Nucleus accumbens (tissue), 56 donors: ENCODE data around the gene SMARCA1.

Source experiments
- DNase-seq, 56 donors: peaks; one replicate each; lab custom pipeline; 2025; lab: John Stamatoyannopoulos, UW

The SMARCA1 gene

DNA sequence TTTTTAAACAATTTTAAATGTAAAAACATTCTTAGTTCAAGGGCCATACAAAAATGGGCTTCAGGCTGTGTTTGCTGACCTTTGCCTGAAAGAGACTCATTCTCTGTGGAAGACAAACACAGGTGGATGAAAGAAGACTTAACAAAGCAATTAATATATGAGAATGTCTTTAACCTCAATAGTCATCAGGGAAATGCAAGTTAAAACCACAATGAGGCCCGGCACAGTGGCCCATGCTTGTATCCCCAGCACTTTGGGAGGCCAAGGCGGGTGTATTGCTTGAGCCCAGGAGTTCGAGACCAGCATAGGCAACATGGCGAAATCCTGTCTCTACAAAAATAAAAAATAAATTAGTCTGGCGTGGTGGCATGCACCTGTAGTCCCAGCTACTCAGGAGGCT is 7.1 kb upstream of the SMARCA1 start:
- no peak for DNase-seq

DNA sequence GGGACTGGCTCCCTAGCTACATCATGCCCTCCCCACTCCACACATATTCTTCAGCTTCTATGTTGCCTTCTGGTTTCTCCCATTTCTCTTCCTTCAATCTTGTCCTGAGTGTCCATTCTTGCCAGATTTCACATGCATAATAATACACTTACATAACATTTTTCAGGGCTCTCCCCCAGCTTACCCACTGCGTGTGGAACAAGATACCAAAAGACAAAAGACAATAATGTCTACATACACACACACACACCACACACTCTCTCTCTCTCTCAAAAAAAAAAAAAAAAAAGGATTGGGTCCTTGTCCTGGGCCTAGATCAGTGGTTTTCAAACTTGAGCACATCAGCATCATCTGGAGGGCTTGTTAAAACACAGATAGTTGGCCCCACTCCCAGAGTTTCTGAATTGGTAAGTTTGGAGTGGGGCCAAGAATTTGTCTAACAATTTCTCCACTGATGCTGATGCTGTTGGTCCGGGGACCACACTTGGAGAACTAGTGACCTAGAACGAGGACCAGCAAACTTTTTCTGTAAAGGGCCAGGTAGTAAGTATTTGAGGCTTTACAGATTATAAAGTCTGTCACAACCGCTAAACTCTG is 6.5 kb upstream of the SMARCA1 start:
- DNase-seq = no peak

DNA sequence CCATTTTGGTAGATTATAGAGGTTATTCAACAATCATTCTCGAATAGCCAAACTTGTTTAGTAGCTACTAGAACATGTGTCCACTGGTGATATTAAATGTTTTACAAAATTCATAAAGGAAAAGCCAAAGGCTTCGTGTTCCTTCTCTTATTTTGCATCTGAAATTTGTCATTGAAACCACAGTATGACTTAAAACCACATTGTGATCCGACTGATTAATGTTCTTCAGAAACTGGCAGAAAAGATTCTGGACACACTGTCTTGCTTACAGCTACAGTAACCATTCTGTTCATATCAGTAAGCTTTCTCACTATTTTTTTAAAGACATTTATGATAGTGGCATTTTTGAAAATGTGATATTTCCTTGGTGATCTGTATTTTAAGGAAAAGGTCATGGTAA is 2.6 kb upstream of the SMARCA1 start:
- no peak for DNase-seq

DNA sequence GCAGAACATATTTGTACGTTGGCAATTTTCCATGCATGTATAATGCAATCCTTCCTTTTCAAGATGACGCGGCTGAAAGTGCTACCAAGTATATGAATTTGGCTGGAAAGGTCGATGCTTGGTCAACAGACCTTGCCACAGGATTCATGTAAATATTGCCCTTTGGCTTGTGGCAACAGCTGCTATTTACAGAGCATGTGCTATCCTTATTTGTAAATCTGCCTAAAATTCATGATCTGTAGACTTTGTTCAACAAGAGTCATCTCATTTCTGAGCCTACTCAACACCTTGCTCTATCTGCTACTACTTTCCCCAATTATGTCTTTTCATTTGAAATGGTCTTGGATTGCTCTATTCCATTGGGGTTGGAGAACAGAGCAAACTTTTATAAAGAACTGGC is 1.9 kb upstream of the SMARCA1 start:
- no peak for DNase-seq

DNA sequence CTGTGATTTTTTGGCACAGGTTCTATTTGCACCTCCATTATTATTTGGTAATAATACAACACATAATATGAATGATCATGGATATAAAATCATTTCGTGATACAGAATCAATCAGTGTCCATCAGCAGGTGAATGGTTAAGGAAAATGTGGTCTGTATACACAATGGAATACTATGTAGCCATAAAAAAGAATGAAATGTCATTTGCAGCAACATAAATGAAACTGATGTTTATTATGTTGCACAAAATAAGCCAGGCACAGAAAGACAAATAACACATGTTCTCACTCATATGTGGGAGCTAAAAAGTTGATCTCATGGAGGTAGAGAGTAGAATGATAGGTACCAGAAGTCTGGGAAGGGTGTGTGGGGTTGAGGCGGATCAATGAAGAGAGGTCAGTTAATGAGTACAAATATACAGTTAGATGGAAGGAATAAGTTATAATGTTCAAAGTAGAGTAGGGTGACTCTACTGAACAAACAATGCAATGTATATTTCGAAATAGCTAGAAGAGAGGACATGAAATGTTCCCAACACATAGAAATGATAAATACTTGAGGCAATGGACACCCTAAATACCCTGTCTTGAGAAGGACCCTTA is 1.1 kb upstream of the SMARCA1 start:
- no peak for DNase-seq

DNA sequence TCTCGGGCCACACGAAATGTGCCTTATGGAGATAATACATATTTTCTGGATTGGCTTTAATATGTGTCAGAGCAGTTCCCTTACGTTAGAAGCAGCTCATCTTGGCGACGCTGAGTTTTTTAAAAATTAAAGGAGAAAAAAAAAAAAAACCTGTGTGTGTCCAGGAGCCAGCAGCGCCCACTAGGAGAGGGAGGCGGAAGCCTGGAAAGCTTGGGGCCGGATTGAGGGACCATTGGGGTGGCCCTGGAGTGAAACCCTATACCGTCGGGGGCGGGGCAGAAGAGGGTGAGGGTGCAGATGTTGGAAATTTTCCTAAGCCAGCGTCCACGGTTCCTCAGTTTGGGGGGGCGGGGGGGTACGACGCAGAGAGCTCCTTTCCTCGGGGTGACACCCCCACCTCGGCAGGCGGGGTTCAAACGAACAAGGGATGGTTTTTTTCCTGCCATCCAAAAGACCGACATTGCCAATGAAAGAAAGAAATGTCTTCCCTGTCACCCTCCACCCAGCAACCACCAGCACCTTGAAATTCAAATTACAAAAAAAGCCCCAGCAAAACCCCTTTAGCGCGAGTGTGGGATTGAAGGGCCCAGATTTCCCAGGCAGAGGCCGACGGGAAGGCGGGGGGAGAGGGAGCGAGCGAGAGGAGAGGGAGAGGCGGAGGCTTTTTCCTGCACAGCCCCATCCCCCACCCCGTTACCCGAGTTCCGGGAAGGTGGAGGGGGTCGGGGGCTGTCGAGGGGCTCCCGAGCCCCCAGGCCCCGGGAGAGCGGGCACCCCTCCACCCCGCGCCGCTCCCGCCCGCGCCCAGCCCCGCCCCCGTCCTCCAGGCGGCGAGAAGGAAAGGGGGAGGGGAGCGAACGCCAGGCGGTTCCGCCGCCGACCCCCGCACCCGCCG is 859 bp downstream of the SMARCA1 start:
- peak in 50 of 56 donors; percentile 1 to 76 (median 28) for DNase-seq

DNA sequence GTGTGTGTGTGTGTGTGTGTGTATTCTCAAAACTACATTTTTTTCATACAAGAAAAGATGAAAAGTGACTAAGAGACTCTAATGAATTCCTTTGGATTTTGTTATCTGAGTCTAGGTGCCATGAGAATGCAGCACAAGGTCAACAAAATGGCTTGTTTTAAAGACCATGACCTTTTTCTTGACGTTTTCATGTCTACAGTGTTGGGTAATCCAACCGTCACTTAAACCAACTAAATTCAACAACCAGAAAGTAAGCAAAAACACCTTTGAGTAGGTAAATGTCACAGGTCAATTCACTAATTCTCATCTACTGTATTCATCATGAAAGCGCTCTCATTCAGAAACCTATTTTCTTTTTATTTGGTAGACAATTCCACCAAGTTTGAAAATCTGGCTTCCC is 3.1 kb downstream of the SMARCA1 start:
- no peak for DNase-seq

DNA sequence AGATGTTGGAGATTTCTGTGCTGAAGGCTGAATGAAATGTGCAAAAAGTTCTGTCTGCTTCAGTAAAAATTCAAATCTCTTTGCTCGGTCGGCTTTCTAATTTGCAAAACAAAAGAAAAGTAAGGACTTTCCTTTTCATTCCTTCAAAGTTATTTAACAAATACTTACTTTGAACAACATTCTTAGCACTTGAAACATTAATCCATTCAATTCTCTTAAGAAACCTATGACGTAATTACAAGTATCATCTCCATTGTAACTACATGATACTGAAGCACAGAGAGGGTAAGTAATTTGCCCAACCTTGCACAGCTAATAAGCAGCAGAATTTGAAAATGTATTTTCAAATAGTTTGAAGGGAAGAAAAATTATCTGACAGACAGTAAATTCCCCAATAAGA is 6.9 kb downstream of the SMARCA1 start:
- DNase-seq = no peak

DNA sequence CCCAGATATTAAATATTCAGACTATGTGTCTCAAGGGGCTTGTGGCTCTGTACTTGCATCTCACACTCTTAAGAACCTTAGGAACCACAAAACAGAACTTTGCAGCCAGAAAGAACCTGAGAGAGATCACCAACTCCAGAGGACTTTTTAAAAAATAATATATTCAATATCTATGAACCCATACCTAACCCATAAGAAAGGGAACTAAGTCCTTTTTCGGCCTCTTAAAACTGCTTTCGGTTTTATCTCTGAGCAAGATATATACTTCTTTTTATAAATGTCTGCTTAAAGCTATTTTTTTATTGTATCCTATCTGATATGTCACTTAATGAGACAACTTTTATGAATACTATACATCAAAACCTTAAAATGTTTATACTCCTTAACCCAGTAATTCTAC is 10.9 kb downstream of the SMARCA1 start:
- no peak for DNase-seq

DNA sequence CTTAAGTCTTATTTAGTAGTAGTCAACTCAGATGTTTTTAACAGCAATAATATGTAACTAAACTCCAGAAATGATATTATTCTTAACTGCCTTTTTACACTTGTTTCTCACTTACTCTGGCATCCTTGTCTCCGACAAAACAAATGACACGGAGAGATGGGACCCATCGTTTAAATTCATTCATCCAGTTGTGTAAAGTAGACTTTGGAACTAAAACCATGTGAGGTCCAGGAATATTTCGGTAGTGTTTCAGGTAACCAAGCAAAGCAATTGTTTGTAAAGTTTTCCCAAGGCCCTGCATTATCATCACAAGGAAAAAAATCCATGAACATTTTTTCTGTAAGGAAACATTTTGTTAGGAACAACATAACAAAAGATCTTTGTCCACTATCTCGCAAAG is 11.6 kb downstream of the SMARCA1 start:
- DNase-seq = no peak

DNA sequence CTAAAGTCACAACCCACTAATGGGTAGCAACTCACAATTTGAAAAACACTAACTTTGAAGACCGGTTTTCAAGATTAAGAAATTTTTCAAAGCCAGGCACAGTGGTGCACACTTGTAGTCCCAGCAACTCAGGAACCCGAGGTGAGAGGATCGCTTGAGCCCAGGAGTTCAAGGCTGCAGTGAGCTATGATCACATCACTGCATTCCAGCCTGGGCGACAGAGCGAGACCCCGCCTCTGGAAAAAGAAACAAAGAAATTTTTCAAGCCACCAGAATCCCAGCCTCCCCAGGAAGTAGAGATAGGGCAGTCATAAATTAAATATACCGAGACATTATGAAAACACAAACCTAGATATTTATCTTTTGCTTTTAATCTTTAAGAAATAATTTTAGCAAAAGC is 13.0 kb downstream of the SMARCA1 start:
- DNase-seq = no peak

DNA sequence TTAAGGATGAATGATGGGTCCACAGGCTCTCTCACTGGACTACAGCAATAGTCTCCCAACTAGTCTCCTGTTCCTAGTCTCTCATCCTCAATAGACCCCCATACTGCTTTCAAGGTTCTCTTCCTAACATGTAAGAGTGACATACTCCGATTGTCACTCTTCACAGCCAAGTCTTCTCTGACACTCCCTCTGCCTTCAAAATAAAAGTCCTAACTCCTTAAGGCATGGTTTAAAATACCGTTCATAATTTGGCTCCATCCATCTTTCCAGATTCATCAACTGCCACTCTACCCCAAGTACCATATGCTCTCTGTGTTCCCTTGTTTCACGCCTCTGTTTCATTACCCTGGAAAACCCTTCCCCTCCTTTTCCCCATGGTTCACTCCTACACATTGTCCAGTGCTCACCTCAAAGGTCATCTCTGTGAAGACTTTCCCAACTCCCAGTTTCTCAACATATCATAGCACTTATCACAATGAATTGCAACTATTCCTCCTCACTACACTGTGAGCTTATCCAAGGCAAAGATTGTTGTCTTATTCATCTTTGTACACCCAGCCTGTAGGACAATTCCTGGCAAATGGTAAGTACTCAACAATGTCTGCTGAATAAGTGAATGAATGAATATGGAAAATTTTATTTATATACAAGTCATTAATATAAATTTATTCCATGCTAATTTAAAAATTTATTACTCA is 26.0 kb downstream of the SMARCA1 start:
- no peak for DNase-seq

DNA sequence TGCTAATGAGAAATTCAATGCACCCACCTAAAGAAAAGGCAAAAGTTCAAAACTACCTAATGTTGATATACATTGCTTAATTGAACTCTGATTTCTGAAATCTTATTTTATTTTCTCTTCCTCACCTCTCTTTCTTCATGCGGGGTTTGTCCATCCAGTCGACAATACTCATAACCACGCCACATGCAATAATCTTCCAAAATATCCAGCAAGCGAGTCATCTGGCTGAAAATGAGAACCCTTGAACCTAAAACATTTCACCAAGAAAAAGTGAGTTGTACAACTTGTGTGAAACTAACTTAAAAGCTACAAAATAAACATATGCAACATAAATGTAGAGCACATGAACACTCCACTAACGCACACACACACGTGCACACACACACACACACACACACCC is 26.7 kb downstream of the SMARCA1 start:
- DNase-seq = no peak

DNA sequence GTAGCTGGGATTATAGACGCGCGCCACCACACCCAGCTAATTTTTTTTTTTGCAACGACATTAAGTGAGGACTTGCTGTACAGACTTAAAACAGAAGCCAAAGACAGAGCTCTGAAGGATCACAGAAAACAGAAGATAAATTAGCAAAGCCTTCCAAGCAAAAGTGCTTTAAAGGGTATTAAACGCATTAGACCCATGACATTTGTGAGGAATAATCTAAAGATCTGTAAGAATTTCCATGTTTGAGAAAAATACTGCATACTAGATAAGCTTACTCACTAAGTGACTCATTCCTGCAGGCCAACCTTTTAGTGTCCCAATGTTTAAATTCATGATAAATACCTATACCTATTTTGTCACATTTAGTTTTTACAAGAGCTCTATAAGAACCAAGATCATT is 27.4 kb downstream of the SMARCA1 start:
- no peak for DNase-seq

DNA sequence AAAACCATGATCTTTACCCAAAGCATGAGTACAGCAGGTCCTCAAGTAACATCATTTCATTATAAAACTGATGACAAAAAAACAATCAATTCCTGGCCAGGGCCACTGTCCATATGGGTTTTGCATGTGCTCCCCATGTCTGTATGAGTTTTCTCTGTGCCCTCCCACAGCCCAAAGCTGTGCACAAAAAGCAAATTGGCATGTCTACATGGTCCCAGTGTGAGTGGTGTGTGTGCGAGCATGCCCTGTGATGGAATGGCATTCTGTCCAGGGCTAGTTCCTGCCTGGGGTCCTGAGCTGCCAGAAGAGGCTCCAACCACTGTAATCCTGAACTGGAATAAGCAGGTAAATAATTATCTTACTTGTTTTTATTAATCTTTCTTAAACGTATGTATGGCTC is 28.4 kb downstream of the SMARCA1 start:
- no peak for DNase-seq

DNA sequence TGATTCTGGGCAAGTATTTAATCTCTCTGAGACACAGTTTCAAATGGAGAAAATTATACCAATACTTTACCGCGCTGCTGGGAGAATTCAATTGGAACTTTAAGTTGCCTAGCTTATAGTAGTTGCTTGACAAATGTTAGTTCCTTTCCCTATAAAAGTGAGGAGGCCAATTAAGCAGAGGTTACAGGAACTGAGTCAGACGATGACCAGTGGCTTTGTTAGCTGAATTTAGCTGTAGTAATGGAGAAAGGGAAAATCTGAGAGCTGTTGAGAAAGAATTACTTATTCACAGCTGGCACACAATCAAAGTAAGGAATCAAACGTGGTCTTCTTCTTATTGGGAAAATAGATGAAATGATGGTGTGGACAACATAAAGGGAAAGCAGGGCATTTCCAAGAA is 29.6 kb downstream of the SMARCA1 start:
- no peak for DNase-seq

DNA sequence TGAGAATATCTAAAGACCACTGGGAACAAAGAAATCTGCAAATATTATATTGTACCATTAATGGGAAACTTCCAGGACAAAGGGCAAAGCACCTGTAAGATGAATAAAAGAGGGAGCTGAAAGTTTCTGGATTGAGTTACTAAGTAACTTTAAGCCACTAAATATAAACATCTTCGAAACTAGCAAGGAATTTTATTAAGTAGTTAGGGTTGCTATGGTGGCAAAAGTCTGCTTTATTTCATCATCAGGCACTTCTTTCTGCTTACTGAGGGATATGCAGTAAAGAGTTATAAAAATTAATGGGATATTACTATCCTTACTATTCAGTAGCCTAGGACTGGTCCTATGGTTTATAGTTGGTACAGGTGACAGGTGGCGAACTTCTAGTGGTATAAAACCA is 33.0 kb downstream of the SMARCA1 start:
- no peak for DNase-seq

DNA sequence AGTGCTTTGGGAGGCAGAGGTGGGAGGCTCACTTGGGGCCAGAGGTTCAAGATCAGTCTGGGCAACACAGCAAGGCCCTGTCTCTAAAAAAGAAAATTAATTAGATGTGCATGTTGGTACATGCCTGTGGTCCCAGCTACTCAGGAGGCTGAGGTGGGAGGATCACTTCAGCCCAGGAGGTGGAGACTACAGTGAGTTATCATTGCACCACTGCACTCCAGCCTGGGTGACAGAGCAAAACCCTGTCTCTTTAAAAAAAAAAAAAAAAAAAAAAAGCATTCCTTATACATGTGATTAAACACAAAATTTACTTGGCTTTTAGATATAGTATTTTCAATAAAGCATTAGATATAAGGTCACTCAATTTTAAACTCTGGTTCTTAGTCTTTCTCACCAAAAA is 34.9 kb downstream of the SMARCA1 start:
- no peak for DNase-seq

DNA sequence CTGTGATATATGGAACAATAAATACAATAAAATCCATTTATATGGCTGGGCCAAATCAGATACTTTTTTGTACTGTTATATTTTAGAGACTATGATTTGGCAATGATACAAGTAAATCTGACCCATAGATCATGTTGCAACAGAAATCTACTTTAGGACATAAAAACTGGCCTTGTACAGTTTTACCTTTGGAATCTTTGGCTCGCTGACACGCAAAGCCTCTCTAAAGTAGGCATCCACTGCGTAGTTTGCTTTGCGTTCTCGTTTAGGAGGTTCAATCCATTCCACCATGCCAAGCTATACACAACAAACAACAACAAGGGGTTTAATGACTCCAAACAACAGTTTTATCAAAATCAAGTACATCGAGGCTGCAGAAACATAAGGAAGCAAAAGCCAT is 42.4 kb downstream of the SMARCA1 start:
- DNase-seq = no peak

DNA sequence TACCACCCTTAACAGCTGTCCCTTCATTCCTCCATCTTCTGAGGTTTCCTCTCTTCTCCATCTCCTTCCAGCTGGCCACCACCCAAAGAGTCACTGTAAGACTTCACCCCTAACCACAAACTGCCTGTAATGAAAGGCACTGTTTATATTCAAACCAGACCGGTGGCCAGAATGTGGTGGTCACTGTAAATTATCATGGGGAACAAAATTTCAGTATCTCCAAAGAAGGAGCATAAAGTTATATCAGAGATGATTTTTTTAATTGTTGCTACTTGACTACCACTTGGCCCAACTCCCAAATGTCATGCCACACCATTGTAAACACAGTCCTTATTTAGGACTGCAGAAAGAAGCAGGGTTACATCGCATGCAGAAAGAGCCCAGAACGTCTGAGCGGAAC is 44.8 kb downstream of the SMARCA1 start:
- DNase-seq = no peak

DNA sequence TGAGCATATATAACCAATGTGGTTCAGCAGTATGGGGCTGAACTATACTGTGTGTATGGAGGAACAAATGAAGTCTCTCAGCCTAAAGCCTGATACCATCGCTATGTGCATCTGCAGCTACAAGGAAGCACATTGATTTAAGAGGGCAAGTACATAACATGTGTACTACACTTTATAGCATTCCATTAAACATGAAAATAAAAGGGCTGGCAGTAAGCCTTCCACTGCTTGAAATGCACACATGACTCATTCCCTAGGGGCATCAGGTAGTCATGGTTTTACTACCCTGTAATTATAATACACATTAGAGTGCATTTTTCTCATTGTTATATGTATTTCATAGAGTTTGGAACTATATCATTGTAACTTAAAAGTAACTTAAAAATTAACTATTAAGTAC is 51.2 kb downstream of the SMARCA1 start:
- DNase-seq = no peak
